ENCODE measurements around the gene OXTR. TPM values are rescaled to one million over a fixed set of nuclear protein-coding genes. Genes with fewer than 3 reads are reported as not detected.

The OXTR gene
- total RNA-seq, 1 donor from 2014 or later = 1.0 TPM

DNA sequence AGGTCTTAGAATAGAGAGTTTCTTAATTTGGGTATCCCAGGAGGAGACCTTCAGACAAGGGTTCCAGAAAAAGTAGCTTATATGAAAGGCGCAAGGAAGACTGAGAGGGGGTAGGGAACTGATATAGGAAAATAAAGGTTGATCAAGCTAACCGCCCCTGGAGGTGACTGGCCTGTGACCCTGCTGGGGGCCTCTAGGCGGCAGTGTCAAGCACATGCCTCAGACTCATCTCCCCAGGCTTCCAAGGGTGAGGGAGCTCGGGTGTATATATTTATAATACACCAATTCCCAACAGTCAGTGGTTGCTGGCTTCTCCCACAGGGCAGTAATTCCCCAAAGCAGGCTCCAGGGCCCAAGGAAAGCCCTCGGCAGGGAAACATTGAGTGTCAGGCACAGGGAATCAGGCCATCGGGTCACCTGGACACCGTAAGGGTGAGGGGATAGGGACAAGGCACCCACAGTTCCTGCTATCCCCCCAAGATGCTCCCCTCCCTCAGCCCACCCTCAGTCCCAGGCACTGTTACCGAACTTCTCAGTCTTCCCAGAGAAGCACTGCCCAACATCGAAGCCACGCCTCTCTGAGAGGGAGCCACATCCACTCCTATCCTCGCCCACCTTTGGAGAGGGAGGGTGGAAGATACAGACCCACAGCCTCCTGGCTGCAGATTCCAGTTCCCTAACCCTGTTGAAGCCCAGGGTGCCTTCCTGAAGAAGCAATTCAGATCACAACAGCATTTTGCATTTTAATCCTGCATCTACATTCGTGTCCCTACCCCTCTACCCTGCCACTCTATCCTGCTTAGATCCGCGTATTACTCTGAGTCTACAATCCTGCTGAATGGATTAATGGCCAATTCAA is 55.3 kb downstream of the OXTR start:
- peak; percentile 58 for DNase-seq (ENCODE audit: low spot score)
- no peaks in the 10 kb centered on the region for H3K9me3 Mint-ChIP-seq (ENCODE audit: unreplicated experiment)
- H3K4me3 Mint-ChIP-seq (ENCODE audit: unreplicated experiment) = no peak overlapping the region
- TF ChIP-seq CTCF (IDR thresholded peaks at IDR 0.05; ENCODE audit: unreplicated experiment) = peak; percentile 42
- H3K36me3 Mint-ChIP-seq (ENCODE audit: low read depth, unreplicated experiment) = no peaks in the 10 kb centered on the region
- H3K27me3 Mint-ChIP-seq (ENCODE audit: unreplicated experiment) = peaks cover 11% of the 10 kb centered on the region
- no peak overlapping the region for H3K27ac Mint-ChIP-seq (ENCODE audit: unreplicated experiment)
- H3K4me1 Mint-ChIP-seq (ENCODE audit: unreplicated experiment) = no peaks in the 10 kb centered on the region

DNA sequence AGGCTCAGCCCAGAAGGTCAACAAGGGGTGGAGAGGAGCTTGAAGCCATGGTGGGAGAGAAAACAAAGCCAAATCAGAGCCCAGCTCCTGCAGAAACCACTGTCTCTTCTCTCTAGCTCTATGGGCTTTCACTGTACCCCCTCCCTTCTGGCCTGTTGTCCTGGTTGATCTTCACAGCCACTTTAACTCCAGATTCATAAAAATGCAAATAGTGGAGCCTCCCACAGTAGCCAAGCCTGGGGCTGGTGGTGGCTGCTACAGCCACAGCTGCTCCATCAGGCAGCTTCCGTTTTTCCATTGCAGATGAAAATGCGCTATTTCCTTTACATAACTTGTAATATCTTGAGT is 56.5 kb downstream of the OXTR start:
- Mint-ChIP-seq H3K27ac (ENCODE audit: unreplicated experiment) (no peak overlapping the region), H3K9me3 (ENCODE audit: unreplicated experiment) (no peaks in the 10 kb centered on the region), H3K4me3 (ENCODE audit: unreplicated experiment) (no peak overlapping the region), H3K36me3 (ENCODE audit: low read depth, unreplicated experiment) (no peaks in the 10 kb centered on the region), H3K4me1 (ENCODE audit: unreplicated experiment) (no peaks in the 10 kb centered on the region), H3K27me3 (ENCODE audit: unreplicated experiment) (peaks cover 13% of the 10 kb centered on the region)
- DNase-seq (ENCODE audit: low spot score) = no peak
- no peak for TF ChIP-seq CTCF (IDR thresholded peaks at IDR 0.05; ENCODE audit: unreplicated experiment)

DNA sequence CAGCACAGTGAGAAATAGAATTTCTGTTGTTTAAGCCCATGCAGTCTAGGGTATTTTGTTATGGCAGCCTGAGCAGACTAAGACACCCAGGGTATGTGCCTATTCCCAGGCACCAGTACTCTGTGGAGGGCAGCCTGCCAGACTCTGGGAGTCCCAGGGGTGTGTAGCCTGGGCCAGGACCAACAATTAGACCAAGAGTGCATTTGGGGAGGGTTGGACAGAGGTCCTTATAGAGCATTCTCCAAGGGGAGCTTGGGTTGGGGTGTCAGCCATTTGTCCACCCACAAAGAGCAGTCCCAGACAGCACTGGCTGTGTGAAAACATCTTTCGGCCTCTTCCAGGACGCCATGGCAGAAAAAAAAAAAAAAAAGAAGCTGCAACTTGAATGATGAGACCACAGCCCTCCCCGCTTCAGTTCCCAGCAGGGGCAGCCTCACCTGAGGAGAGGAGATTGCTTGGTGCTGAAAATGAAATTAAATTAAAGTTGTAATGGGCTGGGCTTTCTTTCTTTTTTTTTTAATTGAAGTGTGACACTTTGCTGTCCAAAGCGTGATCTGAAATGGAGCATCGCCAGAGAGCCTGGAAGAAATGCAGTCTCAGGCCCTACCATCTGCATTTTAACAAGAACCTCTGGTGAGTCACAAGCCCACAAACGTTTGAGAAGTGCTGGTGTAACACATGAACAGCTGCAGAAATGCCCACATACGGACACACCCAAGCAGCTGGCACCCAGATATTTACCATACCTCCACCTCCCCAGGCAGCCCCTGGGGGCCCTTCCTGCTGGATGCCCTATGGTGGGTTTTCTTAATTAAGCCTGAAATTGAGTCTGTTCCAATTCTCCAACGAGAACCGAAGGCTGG is 57.1 kb downstream of the OXTR start:
- peaks cover 13% of the 10 kb centered on the region for H3K27me3 Mint-ChIP-seq (ENCODE audit: unreplicated experiment)
- DNase-seq (ENCODE audit: low spot score) = no peak

DNA sequence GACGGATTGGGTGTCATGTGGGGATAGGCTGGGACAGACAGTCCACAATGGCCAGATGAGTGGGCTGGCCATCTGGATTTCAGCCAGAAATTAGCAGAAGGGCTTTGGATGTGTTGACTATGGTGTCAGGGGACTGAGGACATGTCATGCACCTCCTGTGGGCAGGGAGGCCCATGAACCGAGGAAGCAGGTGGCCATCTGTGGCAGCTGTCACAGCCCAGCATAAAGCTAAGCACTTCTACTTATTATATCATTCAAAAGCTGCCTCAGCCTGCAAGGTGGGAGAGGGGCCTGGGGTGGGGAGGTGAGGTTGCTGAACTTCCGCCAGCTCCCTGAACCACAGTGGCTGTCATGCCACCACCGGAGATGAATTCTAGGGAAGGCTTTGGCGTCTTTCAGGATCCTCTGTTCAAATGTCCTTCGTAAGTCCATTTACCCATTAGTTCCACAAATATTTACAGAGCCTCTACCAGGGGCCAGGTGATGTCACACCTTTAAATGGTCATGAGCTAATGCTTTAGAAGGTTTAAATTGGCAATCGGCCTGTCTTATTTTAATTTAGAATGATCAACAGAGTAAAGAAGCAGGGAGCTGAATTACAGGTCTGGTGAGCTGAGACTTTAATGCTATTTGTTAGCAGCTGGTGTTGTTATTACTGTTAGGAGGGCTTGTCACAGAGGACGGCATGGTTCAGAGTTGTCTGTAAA is 59.5 kb downstream of the OXTR start:
- Mint-ChIP-seq H3K27me3 (ENCODE audit: unreplicated experiment) (peaks cover 8% of the 10 kb centered on the region), H3K36me3 (ENCODE audit: low read depth, unreplicated experiment) (no peaks in the 10 kb centered on the region)

More for the DNA sequence above, 57.1 kb downstream of the OXTR start:
- no peaks in the 10 kb centered on the region for H3K4me1 Mint-ChIP-seq (ENCODE audit: unreplicated experiment)
- H3K9me3 Mint-ChIP-seq (ENCODE audit: unreplicated experiment) = no peaks in the 10 kb centered on the region
- H3K36me3 Mint-ChIP-seq (ENCODE audit: low read depth, unreplicated experiment) = no peaks in the 10 kb centered on the region
- H3K27ac Mint-ChIP-seq (ENCODE audit: unreplicated experiment) = no peak overlapping the region
- no peak overlapping the region for H3K4me3 Mint-ChIP-seq (ENCODE audit: unreplicated experiment)
- TF ChIP-seq CTCF (IDR thresholded peaks at IDR 0.05; ENCODE audit: unreplicated experiment) = no peak

More for the DNA sequence above, 59.5 kb downstream of the OXTR start:
- DNase-seq (ENCODE audit: low spot score) = no peak
- H3K9me3 Mint-ChIP-seq (ENCODE audit: unreplicated experiment) = no peaks in the 10 kb centered on the region
- no peaks in the 10 kb centered on the region for H3K4me1 Mint-ChIP-seq (ENCODE audit: unreplicated experiment)
- no peak overlapping the region for H3K4me3 Mint-ChIP-seq (ENCODE audit: unreplicated experiment)
- TF ChIP-seq CTCF (IDR thresholded peaks at IDR 0.05; ENCODE audit: unreplicated experiment) = no peak
- no peak overlapping the region for H3K27ac Mint-ChIP-seq (ENCODE audit: unreplicated experiment)
